Stimulated activated CD4-positive, alpha-beta T cell treated with anti-CD3 and anti-CD28 coated beads, TNF-alpha, amount 100 ng/mL, for 4 hours (primary cell): ENCODE measurements around the gene LTC4S.
"Not testable (repeated sequence)": the region's sequence is repeated elsewhere in the genome, so short reads cannot be mapped to it uniquely, and the experiment has no call there.

ENCODE experiments used
- DNase-seq, 3 experiments: peaks; one replicate each; pipeline ENCODE4 v3.0.0-alpha.2; 2020; ENCODE audit warnings: low read depth in 3 of 3

The LTC4S gene

GRCh38 chr5:179793468-179794139 is at the start of gene LTC4S:
LTC4S (plus strand) TSS chr5:179793986; CDS start chr5:179794081, 95 bp downstream.
- DNase-seq, result no peak

GRCh38 chr5:179744106-179744505 is 49.7 kb upstream of the LTC4S start:
- DNase-seq, result not testable (repeated sequence)

- DNase-seq, result no peak
These were observed 46.9 kb upstream of the LTC4S start for GRCh38 chr5:179746872-179747271.

GRCh38 chr5:179747811-179748210 is 46.0 kb upstream of the LTC4S start:
- no peak for DNase-seq

- no peak for DNase-seq
These were observed 43.8 kb upstream of the LTC4S start for GRCh38 chr5:179749857-179750508.

GRCh38 chr5:179753971-179754370 is 39.8 kb upstream of the LTC4S start:
- no peak for DNase-seq

- DNase-seq, result no peak
These were observed 38.8 kb upstream of the LTC4S start for GRCh38 chr5:179755022-179755421.

- no peak for DNase-seq
These were observed 34.8 kb upstream of the LTC4S start for GRCh38 chr5:179758955-179759354.

- DNase-seq, result peak; percentile 4 to 5 (median 5)
These were observed 33.9 kb upstream of the LTC4S start for GRCh38 chr5:179759581-179760551.

GRCh38 chr5:179762079-179762780 is 31.6 kb upstream of the LTC4S start:
- DNase-seq, result no peak

GRCh38 chr5:179762781-179763176 is 31.0 kb upstream of the LTC4S start:
- no peak for DNase-seq

GRCh38 chr5:179763215-179763945 is 30.4 kb upstream of the LTC4S start:
- peak; percentile 9 to 36 (median 12) for DNase-seq

- no peak for DNase-seq
These were observed 29.7 kb upstream of the LTC4S start for GRCh38 chr5:179764056-179764455.

- DNase-seq, result no peak
These were observed 28.4 kb upstream of the LTC4S start for GRCh38 chr5:179765400-179765799.

GRCh38 chr5:179766021-179766725 is 27.6 kb upstream of the LTC4S start:
- DNase-seq, result no peak

GRCh38 chr5:179766726-179767455 is 26.9 kb upstream of the LTC4S start:
- no peak for DNase-seq

- no peak for DNase-seq
These were observed 26.2 kb upstream of the LTC4S start for GRCh38 chr5:179767496-179768100.

- no peak for DNase-seq
These were observed 25.3 kb upstream of the LTC4S start for GRCh38 chr5:179768326-179769085.
